ENCODE results near the gene KASH5. TPM values are rescaled to one million over a fixed set of nuclear protein-coding genes. Genes with fewer than 3 reads are reported as not detected.
"Not testable (repeated sequence)": the region's sequence is repeated elsewhere in the genome, so short reads cannot be mapped to it uniquely, and the experiment has no call there.

Gene KASH5
- total RNA-seq, 2 experiments from 2014 or later = 0.15 to 0.19 TPM

GRCh38 chr19:49359851-49360820 lies 27.9 kb upstream of the KASH5 start:
- POLR2A ChIA-PET = no interaction called here
- CTCF ChIA-PET = no interaction called here

GRCh38 chr19:49361438-49362047 lies 26.5 kb upstream of the KASH5 start:
- CTCF ChIA-PET = no interaction called here
- POLR2A ChIA-PET = interaction anchor here (0.6 kb wide), 2 partner anchors 109 to 734 kb away, joined by 4 to 6 read pairs; no protein-coding TSS in a partner anchor

- POLR2A ChIA-PET = interaction anchor here (0.6 kb wide), 1 partner anchor 734 kb away, joined by 4 read pairs; no protein-coding TSS in a partner anchor
- CTCF ChIA-PET = no interaction called here
These were observed 25.8 kb upstream of the KASH5 start, which contains the start of gene TEAD2 for GRCh38 chr19:49362048-49362928. Gene TEAD2 (minus strand): TSS chr19:49362416. CDS start chr19:49360075, 2,341 bp downstream.

GRCh38 chr19:49362929-49363267 lies 25.2 kb upstream of the KASH5 start:
- POLR2A ChIA-PET = no interaction called here

GRCh38 chr19:49363268-49364082 lies 24.6 kb upstream of the KASH5 start, which contains the start of gene DKKL1:
Gene DKKL1 (plus strand): TSS chr19:49363877. CDS start chr19:49363999, 122 bp downstream.
- ChIA-PET CTCF (interaction anchor here (0.7 kb wide), 2 partner anchors 65 to 383 kb away, joined by 3 read pairs; no protein-coding TSS in a partner anchor), POLR2A (interaction anchor here (0.5 kb wide), 1 partner anchor 176 kb away, joined by 11 read pairs; no protein-coding TSS in a partner anchor)

More at GRCh38 chr19:49362929-49363267, 25.2 kb upstream of the KASH5 start:
- CTCF ChIA-PET = no interaction called here

GRCh38 chr19:49364083-49364737 lies 23.8 kb upstream of the KASH5 start:
- ChIA-PET POLR2A (interaction anchor here (0.5 kb wide), 1 partner anchor 131 kb away, joined by 3 read pairs; no protein-coding TSS in a partner anchor), CTCF (interaction anchor here (0.7 kb wide), 2 partner anchors 64 to 384 kb away, joined by 3 read pairs; no protein-coding TSS in a partner anchor)

- CTCF ChIA-PET = no interaction called here
- POLR2A ChIA-PET = no interaction called here
These were observed 21.9 kb upstream of the KASH5 start for GRCh38 chr19:49366110-49366509.

- CTCF ChIA-PET = no interaction called here
- POLR2A ChIA-PET = no interaction called here
These were observed 19.2 kb upstream of the KASH5 start for GRCh38 chr19:49368711-49369358.

GRCh38 chr19:49371184-49371583 lies 16.9 kb upstream of the KASH5 start:
- ChIA-PET POLR2A (no interaction called here), CTCF (no interaction called here)

GRCh38 chr19:49373174-49373573 lies 14.9 kb upstream of the KASH5 start:
- CTCF ChIA-PET = interaction anchor here (1.2 kb wide), 1 partner anchor 46 kb away, joined by 3 read pairs; no protein-coding TSS in a partner anchor

GRCh38 chr19:49374665-49375434 lies 13.2 kb upstream of the KASH5 start:
- CTCF ChIA-PET = interaction anchor here (0.7 to 2.1 kb wide), 4 partner anchors 17 to 594 kb away, joined by 3 to 6 read pairs (median 3); no protein-coding TSS in a partner anchor

More at GRCh38 chr19:49373174-49373573, 14.9 kb upstream of the KASH5 start:
- POLR2A ChIA-PET = not testable (repeated sequence)

GRCh38 chr19:49378512-49378911 lies 9.5 kb upstream of the KASH5 start:
- ChIA-PET POLR2A (no interaction called here), CTCF (interaction anchor here (0.5 kb wide), 1 partner anchor 56 kb away, joined by 4 read pairs; no protein-coding TSS in a partner anchor)

More at GRCh38 chr19:49374665-49375434, 13.2 kb upstream of the KASH5 start:
- POLR2A ChIA-PET = no interaction called here

GRCh38 chr19:49380391-49380790 lies 7.7 kb upstream of the KASH5 start:
- ChIA-PET POLR2A (no interaction called here), CTCF (no interaction called here)

GRCh38 chr19:49382639-49383038 lies 5.4 kb upstream of the KASH5 start:
- ChIA-PET POLR2A (no interaction called here), CTCF (no interaction called here)

GRCh38 chr19:49383599-49383998 lies 4.5 kb upstream of the KASH5 start:
- ChIA-PET CTCF (interaction anchor here (0.5 to 1.6 kb wide), 4 partner anchors 23 to 427 kb away, joined by 3 to 4 read pairs (median 4); partner anchors contain the start of gene FLT3LG), POLR2A (no interaction called here)

GRCh38 chr19:49389406-49389805 lies 1.4 kb downstream of the KASH5 start:
- POLR2A ChIA-PET = no interaction called here
- CTCF ChIA-PET = no interaction called here

Measured in activated CD8-positive, alpha-beta memory T cell treated with anti-CD3 and anti-CD28 coated beads for 36 hours (primary cell).